Spleen (tissue), 7 donors: ENCODE measurements around the gene NARF.

Source experiments
- POLR2A ChIP-seq, 3 donors: fragments of 450-650 bp; IDR thresholded peaks; one replicate each; pipeline ENCODE4 v1.5.1; 2017; ENCODE audit warnings: antibody characterized with exemption in 3 of 3, mild to moderate bottlenecking in 1 of 3
- POLR2AphosphoS5 ChIP-seq, 3 donors: sonication (generic); formaldehyde crosslinking; IDR thresholded peaks; one replicate each; pipeline ENCODE4 v1.5.1; 2017; ENCODE audit warnings: antibody characterized with exemption in 3 of 3
- TF ChIP-seq, protein P1 (sequence below), 11 experiments: fragments of 200-600 bp in 7 of 11; fragments of 450-650 bp in 4 of 11; sonication (generic) in 4 of 11; IDR thresholded peaks in 8 of 11; conservative IDR thresholded peaks in 3 of 11; 1 replicate in 7 of 11; 2 replicates in 4 of 11; pipeline versions ENCODE4 v1.4.0 to v1.8.0; 2016 to 2021; ENCODE audit warnings: antibody characterized with exemption in 11 of 11, inconsistent platforms in 4 of 11, mild to moderate bottlenecking in 1 of 11
- donor health status: DM: no; HTN: no; CAD: no; lungs with moderate emphysema.
- donor health status: DM: no; HTN: no; CAD: no.
- donor health status: DM: no; HTN: no; CAD: no.

- no peak for TF ChIP-seq POLR2A (IDR thresholded peaks at IDR 0.05)
- TF ChIP-seq, protein P1, sequence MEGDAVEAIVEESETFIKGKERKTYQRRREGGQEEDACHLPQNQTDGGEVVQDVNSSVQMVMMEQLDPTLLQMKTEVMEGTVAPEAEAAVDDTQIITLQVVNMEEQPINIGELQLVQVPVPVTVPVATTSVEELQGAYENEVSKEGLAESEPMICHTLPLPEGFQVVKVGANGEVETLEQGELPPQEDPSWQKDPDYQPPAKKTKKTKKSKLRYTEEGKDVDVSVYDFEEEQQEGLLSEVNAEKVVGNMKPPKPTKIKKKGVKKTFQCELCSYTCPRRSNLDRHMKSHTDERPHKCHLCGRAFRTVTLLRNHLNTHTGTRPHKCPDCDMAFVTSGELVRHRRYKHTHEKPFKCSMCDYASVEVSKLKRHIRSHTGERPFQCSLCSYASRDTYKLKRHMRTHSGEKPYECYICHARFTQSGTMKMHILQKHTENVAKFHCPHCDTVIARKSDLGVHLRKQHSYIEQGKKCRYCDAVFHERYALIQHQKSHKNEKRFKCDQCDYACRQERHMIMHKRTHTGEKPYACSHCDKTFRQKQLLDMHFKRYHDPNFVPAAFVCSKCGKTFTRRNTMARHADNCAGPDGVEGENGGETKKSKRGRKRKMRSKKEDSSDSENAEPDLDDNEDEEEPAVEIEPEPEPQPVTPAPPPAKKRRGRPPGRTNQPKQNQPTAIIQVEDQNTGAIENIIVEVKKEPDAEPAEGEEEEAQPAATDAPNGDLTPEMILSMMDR (IDR thresholded peaks at IDR 0.05 in 8 of 11, conservative IDR thresholded peaks at IDR 0.05 in 3 of 11): no peak
- peak in 2 of 3 donors; percentile 68 to 73 for TF ChIP-seq POLR2AphosphoS5 (IDR thresholded peaks at IDR 0.05)
Measured at GRCh38 chr17:82536512-82537201, 78.1 kb downstream of the NARF start.
